K562 (cell line): ENCODE results near the gene HEMGN. TPM values are rescaled to one million over a fixed set of nuclear protein-coding genes. Genes with fewer than 3 reads are reported as not detected.
A peak's percentile ranks its signal among the peaks of the same experiment; 100 is the strongest.

ENCODE experiments used
- CUX1 ChIP-seq: fragments of 200-800 bp; sonication (Bioruptor generic); IDR thresholded peaks from 2 replicates; pipeline ENCODE4 v1.6.1; 2016; ENCODE audit warnings: missing genetic modification characterization, missing compliant biosample characterization
- ETS2 ChIP-seq: IDR thresholded peaks from 2 replicates; pipeline ENCODE4 v1.6.1; 2016; ENCODE audit warnings: borderline replicate concordance, missing genetic modification characterization, mild to moderate bottlenecking, moderate library complexity, missing compliant biosample characterization; ENCODE audit not compliant: poor library complexity, severe bottlenecking
- KLF1 ChIP-seq: fragments of 450-650 bp; IDR thresholded peaks from 2 replicates; pipeline ENCODE4 v1.6.1; 2016; ENCODE audit warnings: missing genetic modification characterization, missing compliant biosample characterization
- NCOA1 ChIP-seq: fragments of 450-650 bp; IDR thresholded peaks from 2 replicates; pipeline ENCODE4 v1.6.1; 2016; ENCODE audit warnings: low read depth
- NCOA2 ChIP-seq, 2 experiments: fragments of 450-650 bp; IDR thresholded peaks; 2 replicates each; pipeline ENCODE4 v1.6.1; 2018; ENCODE audit warnings: mild to moderate bottlenecking in 2 of 2, moderate library complexity in 1 of 2; ENCODE audit not compliant: partially characterized antibody in 2 of 2
- PCBP2 ChIP-seq: fragments of 200-400 bp; formaldehyde crosslinking; IDR thresholded peaks from 2 replicates; pipeline ENCODE4 v1.6.1; 2018; ENCODE audit warnings: low read length, low read depth, mild to moderate bottlenecking, moderate library complexity; ENCODE audit not compliant: poor library complexity, severe bottlenecking
- POLR2AphosphoS5 ChIP-seq: IDR thresholded peaks from 2 replicates; pipeline ENCODE4 v1.6.1; 2011; ENCODE audit warnings: mild to moderate bottlenecking, low read depth, low read length, moderate library complexity; ENCODE audit not compliant: control insufficient read depth, insufficient read depth
- PTTG1 ChIP-seq: fragments of 450-650 bp; IDR thresholded peaks from 2 replicates; pipeline ENCODE4 v1.6.1; 2016; ENCODE audit warnings: low read depth, mild to moderate bottlenecking, missing genetic modification characterization, missing compliant biosample characterization
- SNRNP70 ChIP-seq: fragments of 200-400 bp; formaldehyde crosslinking; optimal IDR thresholded peaks from 2 replicates; pipeline ENCODE3; 2017; ENCODE audit warnings: low read depth, low read length
- TAF1 ChIP-seq: IDR thresholded peaks from 2 replicates; pipeline ENCODE4 v1.6.1; 2011; ENCODE audit warnings: mild to moderate bottlenecking, low read length, moderate library complexity; ENCODE audit not compliant: insufficient read depth, control insufficient read depth, severe bottlenecking; ENCODE audit errors: extremely low read depth
- TFAM ChIP-seq: fragments of 250-450 bp; sonication (Bioruptor Pico); conservative IDR thresholded peaks from 2 replicates; pipeline ENCODE4 v1.5.0; 2021; ENCODE audit warnings: mild to moderate bottlenecking, moderate library complexity
- ZBTB17 ChIP-seq: fragments of 450-650 bp; formaldehyde crosslinking; IDR thresholded peaks from 2 replicates; pipeline ENCODE4 v1.4.0; 2020; ENCODE audit warnings: mild to moderate bottlenecking
- ZBTB26 ChIP-seq: fragments of 450-650 bp; formaldehyde crosslinking; IDR thresholded peaks from 2 replicates; pipeline ENCODE4 v1.4.0; 2022; ENCODE audit warnings: missing genetic modification characterization
- ZBTB33 ChIP-seq: sonication (generic); formaldehyde crosslinking; IDR thresholded peaks from 2 replicates; pipeline ENCODE4 v1.8.1; 2023; ENCODE audit warnings: mild to moderate bottlenecking, missing genetic modification reagents
- ZFPM2 ChIP-seq: fragments of 250-450 bp; sonication (Bioruptor Pico); IDR thresholded peaks from 2 replicates; pipeline ENCODE4 v1.5.1; 2022; ENCODE audit warnings: mild to moderate bottlenecking
- ZNF282 ChIP-seq: sonication (generic); formaldehyde crosslinking; IDR thresholded peaks from 2 replicates; pipeline ENCODE4 v1.8.1; 2023; ENCODE audit warnings: missing genetic modification reagents
- ZNF717 ChIP-seq: fragments of 250-450 bp; sonication (Bioruptor Pico); IDR thresholded peaks from 2 replicates; pipeline ENCODE4 v1.5.0; 2021
- ZZZ3 ChIP-seq: fragments of 450-650 bp; IDR thresholded peaks from 2 replicates; pipeline ENCODE4 v1.6.1; 2016; ENCODE audit warnings: antibody characterized with exemption, mild to moderate bottlenecking, moderate library complexity
- polyA plus RNA-seq, 8 experiments: library from polyadenylated mRNA; depleted of rRNA in 4 of 8; stranded (reverse) in 5 of 8; unstranded in 3 of 8; fragments of >200 nt; fragmentation: Nextera tagmentation in 2 of 8; fragmentation: Illumina TruSeq in 1 of 8; extraction: Ambion mirVana in 2 of 8; extraction: Trizol in 1 of 8; gene quantifications; 2 replicates each; pipeline versions ENCODE4 v1.2.1 to v1.2.3, GENCODE V29; 2011 to 2014; ENCODE audit warnings: inconsistent platforms in 1 of 8, missing spikeins in 1 of 8
- total RNA-seq, 7 experiments: library from RNA; depleted of rRNA in 6 of 7; stranded (reverse); fragments of >200 nt in 6 of 7; fragmentation: Illumina TruSeq in 2 of 7; extraction: Trizol in 2 of 7; gene quantifications; 2 replicates each; pipeline versions ENCODE4 v1.2.1 to v1.2.3, GENCODE V29; 2011 to 2021; ENCODE audit warnings: low replicate concordance in 1 of 7
- TF ChIP-seq, protein P1 (sequence below): fragments of 250-450 bp; sonication (Bioruptor Pico); IDR thresholded peaks from 2 replicates; pipeline ENCODE4 v1.4.0; 2020; ENCODE audit warnings: mild to moderate bottlenecking, moderate library complexity

Gene HEMGN
- total and polyA plus RNA-seq, 9 of the 15 experiments (the other 6 are each of a cell fraction or from before 2014, with no cell fraction given), result 56.3 to 258 (median 137) TPM

DNA sequence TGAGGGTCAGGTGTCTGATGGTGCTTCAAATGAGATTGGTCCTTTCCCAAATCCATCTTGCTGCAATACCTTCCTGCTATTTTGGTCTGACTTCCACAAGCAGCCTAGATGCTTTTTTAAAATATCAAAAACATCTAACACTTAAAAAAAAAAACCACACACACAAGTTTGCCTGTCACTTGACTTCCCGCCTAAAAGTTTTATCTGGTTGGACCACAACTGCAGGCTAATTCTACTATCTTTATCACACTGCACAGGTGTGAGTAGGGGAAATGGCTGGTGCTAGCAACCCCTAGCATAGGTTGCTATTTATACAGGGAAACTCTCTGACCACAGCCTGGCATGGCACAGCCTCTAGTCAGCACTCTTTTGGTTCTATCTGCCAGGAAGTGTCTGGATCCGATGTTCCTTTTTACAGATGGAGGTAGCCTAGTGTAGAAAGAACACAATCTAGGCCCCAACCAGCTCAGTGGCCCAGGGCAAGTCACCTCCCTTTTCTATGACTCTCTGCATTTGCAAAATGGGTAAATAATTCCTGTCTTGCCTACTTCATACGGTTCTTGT, at the start of gene HEMGN (continued):
- TF ChIP-seq ETS2 (no peak), NCOA1 (peak; percentile 84; the same call in 1 of the 2 replicates), TFAM (CRISPR knock-in tag) (no peak), CUX1 (CRISPR knock-in tag) (no peak), TAF1 (peak; percentile 46), PTTG1 (tag) (no peak), ZBTB33 (CRISPR knock-in tag) (no peak), NCOA2 (IDR thresholded peaks at IDR 0.05; ENCODE audit: partially characterized antibody in 2 of 2) (no peak), ZNF282 (CRISPR knock-in tag) (no peak), ZBTB26 (no peak), ZNF717 (no peak), KLF1 (no peak), ZZZ3 (no peak), PCBP2 (no peak), ZFPM2 (CRISPR knock-in tag) (no peak), ZBTB17 (CRISPR knock-in tag) (no peak), POLR2AphosphoS5 (peak; percentile 99), SNRNP70 (no peak)
- TF ChIP-seq, protein P1, sequence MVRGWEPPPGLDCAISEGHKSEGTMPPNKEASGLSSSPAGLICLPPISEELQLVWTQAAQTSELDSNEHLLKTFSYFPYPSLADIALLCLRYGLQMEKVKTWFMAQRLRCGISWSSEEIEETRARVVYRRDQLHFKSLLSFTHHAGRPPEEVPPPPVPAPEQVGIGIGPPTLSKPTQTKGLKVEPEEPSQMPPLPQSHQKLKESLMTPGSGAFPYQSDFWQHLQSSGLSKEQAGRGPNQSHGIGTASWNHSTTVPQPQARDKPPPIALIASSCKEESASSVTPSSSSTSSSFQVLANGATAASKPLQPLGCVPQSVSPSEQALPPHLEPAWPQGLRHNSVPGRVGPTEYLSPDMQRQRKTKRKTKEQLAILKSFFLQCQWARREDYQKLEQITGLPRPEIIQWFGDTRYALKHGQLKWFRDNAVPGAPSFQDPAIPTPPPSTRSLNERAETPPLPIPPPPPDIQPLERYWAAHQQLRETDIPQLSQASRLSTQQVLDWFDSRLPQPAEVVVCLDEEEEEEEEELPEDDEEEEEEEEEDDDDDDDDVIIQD (CRISPR knock-in tag), result no peak
